ENCODE measurements around the gene LRRC46.

The LRRC46 gene

DNA sequence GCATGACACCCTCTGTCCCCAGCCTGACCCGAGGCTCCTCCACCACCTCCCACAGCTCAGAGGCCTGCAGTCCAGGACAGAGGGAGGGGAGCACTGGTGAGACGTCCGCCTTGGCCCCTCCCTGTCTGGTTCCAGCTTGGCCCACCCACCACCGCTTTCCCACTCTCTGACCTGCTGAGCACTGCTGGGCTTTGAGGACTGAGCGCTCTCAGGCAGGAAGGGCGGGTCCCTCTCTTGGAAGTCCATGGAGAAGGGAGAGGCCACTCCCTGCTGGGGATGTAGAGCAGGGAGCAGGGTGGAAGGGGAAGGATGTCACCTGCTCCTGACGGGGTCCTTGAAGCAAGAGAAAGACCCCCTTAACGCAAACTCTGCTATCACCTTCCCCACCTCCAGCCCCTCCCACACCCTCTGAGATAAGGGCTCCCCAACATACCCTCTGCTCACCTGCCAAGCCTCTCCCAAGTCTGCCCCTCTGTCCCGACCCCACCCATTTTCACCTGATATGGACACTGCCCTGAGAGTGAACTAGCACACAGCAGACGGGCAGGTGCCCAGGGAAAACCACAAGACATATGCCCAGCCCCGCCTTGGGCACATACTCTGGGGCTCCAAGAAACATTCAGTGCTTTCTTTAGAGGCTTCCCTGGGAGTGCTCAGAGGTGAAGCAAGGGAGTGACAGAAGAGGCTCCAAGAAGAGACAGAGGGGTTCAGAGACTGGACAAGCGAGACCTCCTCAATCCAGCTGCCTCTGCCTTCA is 11.3 kb upstream of the LRRC46 start:
- no peak for ATAC-seq
- no peak for TF ChIP-seq GLIS3 (CRISPR knock-in tag; IDR thresholded peaks at IDR 0.05)

DNA sequence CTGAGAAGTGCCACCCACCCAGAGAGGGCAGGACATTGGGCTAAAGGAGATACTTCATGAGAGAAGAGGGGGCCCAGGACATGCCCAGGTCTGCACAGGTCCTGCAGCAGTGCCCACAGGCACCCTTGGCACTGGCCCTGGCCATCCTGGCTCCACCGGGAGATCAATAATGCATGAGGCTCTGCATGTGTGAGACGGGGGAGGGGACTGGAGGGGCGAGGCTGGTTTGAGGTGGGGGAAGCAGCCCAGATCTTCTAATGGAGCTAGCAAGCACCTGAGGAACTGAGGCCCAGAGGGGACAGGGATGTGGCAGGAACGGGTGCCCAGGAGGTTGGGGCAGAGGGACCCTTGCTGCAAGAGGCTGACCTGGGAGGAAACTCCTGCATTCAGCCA is 10.4 kb upstream of the LRRC46 start:
- ATAC-seq, result peak; percentile 1; the same call in 2 of the 3 replicates
- TF ChIP-seq TCF4 (CRISPR knock-in tag; IDR thresholded peaks at IDR 0.05; ENCODE audit: borderline replicate concordance) (no peak), ZFP30 (CRISPR knock-in tag; IDR thresholded peaks at IDR 0.05) (no peak), ZC3H10 (CRISPR knock-in tag; IDR thresholded peaks at IDR 0.05) (no peak), ZNF70 (CRISPR knock-in tag; IDR thresholded peaks at IDR 0.05) (no peak), ZFP3 (CRISPR knock-in tag; IDR thresholded peaks at IDR 0.05) (no peak), ISL1 (CRISPR knock-in tag; IDR thresholded peaks at IDR 0.05) (no peak), ZNF8 (CRISPR knock-in tag; IDR thresholded peaks at IDR 0.05) (no peak), CSDC2 (CRISPR knock-in tag; IDR thresholded peaks at IDR 0.05) (no peak), TOX (CRISPR knock-in tag; IDR thresholded peaks at IDR 0.05; ENCODE audit: borderline replicate concordance) (no peak), ARNTL (CRISPR knock-in tag; IDR thresholded peaks at IDR 0.05; ENCODE audit: borderline replicate concordance, low read depth) (no peak), OSR1 (CRISPR knock-in tag; IDR thresholded peaks at IDR 0.05) (no peak), RARB (CRISPR knock-in tag; IDR thresholded peaks at IDR 0.05) (no peak), ESRRG (CRISPR knock-in tag; IDR thresholded peaks at IDR 0.05) (no peak), SNAI2 (CRISPR knock-in tag; IDR thresholded peaks at IDR 0.05) (no peak)
- TF ChIP-seq, protein P1, sequence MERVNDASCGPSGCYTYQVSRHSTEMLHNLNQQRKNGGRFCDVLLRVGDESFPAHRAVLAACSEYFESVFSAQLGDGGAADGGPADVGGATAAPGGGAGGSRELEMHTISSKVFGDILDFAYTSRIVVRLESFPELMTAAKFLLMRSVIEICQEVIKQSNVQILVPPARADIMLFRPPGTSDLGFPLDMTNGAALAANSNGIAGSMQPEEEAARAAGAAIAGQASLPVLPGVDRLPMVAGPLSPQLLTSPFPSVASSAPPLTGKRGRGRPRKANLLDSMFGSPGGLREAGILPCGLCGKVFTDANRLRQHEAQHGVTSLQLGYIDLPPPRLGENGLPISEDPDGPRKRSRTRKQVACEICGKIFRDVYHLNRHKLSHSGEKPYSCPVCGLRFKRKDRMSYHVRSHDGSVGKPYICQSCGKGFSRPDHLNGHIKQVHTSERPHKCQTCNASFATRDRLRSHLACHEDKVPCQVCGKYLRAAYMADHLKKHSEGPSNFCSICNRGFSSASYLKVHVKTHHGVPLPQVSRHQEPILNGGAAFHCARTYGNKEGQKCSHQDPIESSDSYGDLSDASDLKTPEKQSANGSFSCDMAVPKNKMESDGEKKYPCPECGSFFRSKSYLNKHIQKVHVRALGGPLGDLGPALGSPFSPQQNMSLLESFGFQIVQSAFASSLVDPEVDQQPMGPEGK (CRISPR knock-in tag; IDR thresholded peaks at IDR 0.05; ENCODE audit: borderline replicate concordance), result no peak
- TF ChIP-seq, protein P2, sequence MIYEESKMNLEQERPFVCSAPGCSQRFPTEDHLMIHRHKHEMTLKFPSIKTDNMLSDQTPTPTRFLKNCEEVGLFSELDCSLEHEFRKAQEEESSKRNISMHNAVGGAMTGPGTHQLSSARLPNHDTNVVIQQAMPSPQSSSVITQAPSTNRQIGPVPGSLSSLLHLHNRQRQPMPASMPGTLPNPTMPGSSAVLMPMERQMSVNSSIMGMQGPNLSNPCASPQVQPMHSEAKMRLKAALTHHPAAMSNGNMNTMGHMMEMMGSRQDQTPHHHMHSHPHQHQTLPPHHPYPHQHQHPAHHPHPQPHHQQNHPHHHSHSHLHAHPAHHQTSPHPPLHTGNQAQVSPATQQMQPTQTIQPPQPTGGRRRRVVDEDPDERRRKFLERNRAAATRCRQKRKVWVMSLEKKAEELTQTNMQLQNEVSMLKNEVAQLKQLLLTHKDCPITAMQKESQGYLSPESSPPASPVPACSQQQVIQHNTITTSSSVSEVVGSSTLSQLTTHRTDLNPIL (CRISPR knock-in tag; IDR thresholded peaks at IDR 0.05; ENCODE audit: low read depth), result no peak
- TF ChIP-seq, protein P3, sequence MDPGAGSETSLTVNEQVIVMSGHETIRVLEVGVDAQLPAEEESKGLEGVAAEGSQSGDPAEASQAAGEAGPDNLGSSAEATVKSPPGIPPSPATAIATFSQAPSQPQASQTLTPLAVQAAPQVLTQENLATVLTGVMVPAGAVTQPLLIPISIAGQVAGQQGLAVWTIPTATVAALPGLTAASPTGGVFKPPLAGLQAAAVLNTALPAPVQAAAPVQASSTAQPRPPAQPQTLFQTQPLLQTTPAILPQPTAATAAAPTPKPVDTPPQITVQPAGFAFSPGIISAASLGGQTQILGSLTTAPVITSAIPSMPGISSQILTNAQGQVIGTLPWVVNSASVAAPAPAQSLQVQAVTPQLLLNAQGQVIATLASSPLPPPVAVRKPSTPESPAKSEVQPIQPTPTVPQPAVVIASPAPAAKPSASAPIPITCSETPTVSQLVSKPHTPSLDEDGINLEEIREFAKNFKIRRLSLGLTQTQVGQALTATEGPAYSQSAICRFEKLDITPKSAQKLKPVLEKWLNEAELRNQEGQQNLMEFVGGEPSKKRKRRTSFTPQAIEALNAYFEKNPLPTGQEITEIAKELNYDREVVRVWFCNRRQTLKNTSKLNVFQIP (CRISPR knock-in tag; IDR thresholded peaks at IDR 0.05; ENCODE audit: borderline replicate concordance, low read depth), result no peak
- TF ChIP-seq, protein P4, sequence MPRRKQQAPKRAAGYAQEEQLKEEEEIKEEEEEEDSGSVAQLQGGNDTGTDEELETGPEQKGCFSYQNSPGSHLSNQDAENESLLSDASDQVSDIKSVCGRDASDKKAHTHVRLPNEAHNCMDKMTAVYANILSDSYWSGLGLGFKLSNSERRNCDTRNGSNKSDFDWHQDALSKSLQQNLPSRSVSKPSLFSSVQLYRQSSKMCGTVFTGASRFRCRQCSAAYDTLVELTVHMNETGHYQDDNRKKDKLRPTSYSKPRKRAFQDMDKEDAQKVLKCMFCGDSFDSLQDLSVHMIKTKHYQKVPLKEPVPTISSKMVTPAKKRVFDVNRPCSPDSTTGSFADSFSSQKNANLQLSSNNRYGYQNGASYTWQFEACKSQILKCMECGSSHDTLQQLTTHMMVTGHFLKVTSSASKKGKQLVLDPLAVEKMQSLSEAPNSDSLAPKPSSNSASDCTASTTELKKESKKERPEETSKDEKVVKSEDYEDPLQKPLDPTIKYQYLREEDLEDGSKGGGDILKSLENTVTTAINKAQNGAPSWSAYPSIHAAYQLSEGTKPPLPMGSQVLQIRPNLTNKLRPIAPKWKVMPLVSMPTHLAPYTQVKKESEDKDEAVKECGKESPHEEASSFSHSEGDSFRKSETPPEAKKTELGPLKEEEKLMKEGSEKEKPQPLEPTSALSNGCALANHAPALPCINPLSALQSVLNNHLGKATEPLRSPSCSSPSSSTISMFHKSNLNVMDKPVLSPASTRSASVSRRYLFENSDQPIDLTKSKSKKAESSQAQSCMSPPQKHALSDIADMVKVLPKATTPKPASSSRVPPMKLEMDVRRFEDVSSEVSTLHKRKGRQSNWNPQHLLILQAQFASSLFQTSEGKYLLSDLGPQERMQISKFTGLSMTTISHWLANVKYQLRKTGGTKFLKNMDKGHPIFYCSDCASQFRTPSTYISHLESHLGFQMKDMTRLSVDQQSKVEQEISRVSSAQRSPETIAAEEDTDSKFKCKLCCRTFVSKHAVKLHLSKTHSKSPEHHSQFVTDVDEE (CRISPR knock-in tag; IDR thresholded peaks at IDR 0.05), result no peak
- TF ChIP-seq, protein P5, sequence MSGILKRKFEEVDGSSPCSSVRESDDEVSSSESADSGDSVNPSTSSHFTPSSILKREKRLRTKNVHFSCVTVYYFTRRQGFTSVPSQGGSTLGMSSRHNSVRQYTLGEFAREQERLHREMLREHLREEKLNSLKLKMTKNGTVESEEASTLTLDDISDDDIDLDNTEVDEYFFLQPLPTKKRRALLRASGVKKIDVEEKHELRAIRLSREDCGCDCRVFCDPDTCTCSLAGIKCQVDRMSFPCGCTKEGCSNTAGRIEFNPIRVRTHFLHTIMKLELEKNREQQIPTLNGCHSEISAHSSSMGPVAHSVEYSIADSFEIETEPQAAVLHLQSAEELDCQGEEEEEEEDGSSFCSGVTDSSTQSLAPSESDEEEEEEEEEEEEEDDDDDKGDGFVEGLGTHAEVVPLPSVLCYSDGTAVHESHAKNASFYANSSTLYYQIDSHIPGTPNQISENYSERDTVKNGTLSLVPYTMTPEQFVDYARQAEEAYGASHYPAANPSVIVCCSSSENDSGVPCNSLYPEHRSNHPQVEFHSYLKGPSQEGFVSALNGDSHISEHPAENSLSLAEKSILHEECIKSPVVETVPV (CRISPR knock-in tag; IDR thresholded peaks at IDR 0.05), result no peak
